Activated B cell treated with CpG ODN at 0.5 μM for 24 hours (primary cell): ENCODE measurements around the gene BTBD16. TPM values are rescaled to one million over a fixed set of nuclear protein-coding genes. Genes with fewer than 3 reads are reported as not detected.

Experiments
- ATAC-seq: fragments of 200-7000 bp; cut with Tn5 transposase; one replicate; pipeline ENCODE4 v1.10.0; 2021; ENCODE audit warnings: low read depth, mild to moderate bottlenecking, moderate library complexity
- CTCF ChIA-PET: fragments of 350-600 bp; sonication (Branson Sonifier 250); formaldehyde crosslinking; loops from one replicate; lab custom pipeline; 2021; ENCODE audit warnings: antibody characterized with exemption; lab: Charles Lee
- POLR2A ChIA-PET: fragments of 350-600 bp; sonication (Branson Sonifier 250); formaldehyde crosslinking; loops from one replicate; lab custom pipeline; 2021; ENCODE audit warnings: antibody characterized with exemption; lab: Charles Lee
- DNase-seq: peaks from one replicate; pipeline ENCODE4 v3.0.0; 2022
- H3K27ac Mint-ChIP-seq: one replicate; pipeline ENCODE4 v1.8.0; 2020; ENCODE audit warnings: mixed read lengths
- H3K27me3 Mint-ChIP-seq: one replicate; pipeline ENCODE4 v1.8.0; 2021; ENCODE audit warnings: mixed read lengths
- H3K36me3 Mint-ChIP-seq: one replicate; pipeline ENCODE4 v1.8.0; 2021; ENCODE audit warnings: low read depth, mixed read lengths
- H3K4me1 Mint-ChIP-seq: one replicate; pipeline ENCODE4 v1.8.0; 2021; ENCODE audit warnings: mixed read lengths
- H3K4me3 Mint-ChIP-seq: one replicate; pipeline ENCODE4 v1.8.0; 2020; ENCODE audit warnings: mild to moderate bottlenecking, mixed read lengths
- H3K9me3 Mint-ChIP-seq: one replicate; pipeline ENCODE4 v1.8.0; 2020; ENCODE audit warnings: mixed read lengths
- intact Hi-C: fragments of 100-400 bp; cut with micrococcal nuclease; formaldehyde crosslinking; loops from one replicate; pipeline ENCODE4 v1.15.1; 2024
- total RNA-seq: library from RNA; stranded (reverse); gene quantifications from 2 replicates; pipeline ENCODE4 v1.2.3, GENCODE V29; 2022
- TF ChIP-seq, protein P1 (sequence below): fragments of 200-600 bp; IDR thresholded peaks from one replicate; pipeline ENCODE4 v1.8.0; 2022; ENCODE audit warnings: antibody characterized with exemption, mild to moderate bottlenecking

Gene BTBD16
- total RNA-seq, 1 donor from 2014 or later = not detected

DNA sequence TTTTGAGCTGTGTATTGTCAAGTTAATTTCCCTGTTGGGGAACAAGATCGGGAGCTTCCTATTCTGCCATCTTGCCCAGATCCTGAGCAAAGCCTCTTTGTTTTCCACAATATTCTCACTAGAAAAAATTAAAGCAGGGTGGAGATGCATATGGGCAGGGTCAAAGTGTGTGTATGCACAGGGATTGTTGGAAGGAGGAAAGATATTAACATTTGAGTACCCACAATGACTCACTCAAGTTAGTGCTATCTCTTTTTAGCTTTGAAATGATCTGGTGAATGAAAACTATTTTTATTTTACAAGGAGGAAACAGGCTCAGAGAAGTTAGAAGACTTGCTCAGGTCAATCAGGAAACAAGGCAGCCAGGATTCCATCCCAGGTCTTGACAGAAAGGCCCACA lies 6.7 kb upstream of the BTBD16 start:
- no peak for DNase-seq
- Mint-ChIP-seq H3K27ac (no peak overlapping the region), H3K9me3 (peaks cover 6% of the 10 kb centered on the region), H3K4me3 (no peak overlapping the region), H3K4me1 (no peaks in the 10 kb centered on the region), H3K27me3 (peaks cover 20% of the 10 kb centered on the region), H3K36me3 (no peaks in the 10 kb centered on the region)
- ChIA-PET CTCF (no interaction called here), POLR2A (no interaction called here)
- intact Hi-C loops = no loop called here
- TF ChIP-seq, protein P1, sequence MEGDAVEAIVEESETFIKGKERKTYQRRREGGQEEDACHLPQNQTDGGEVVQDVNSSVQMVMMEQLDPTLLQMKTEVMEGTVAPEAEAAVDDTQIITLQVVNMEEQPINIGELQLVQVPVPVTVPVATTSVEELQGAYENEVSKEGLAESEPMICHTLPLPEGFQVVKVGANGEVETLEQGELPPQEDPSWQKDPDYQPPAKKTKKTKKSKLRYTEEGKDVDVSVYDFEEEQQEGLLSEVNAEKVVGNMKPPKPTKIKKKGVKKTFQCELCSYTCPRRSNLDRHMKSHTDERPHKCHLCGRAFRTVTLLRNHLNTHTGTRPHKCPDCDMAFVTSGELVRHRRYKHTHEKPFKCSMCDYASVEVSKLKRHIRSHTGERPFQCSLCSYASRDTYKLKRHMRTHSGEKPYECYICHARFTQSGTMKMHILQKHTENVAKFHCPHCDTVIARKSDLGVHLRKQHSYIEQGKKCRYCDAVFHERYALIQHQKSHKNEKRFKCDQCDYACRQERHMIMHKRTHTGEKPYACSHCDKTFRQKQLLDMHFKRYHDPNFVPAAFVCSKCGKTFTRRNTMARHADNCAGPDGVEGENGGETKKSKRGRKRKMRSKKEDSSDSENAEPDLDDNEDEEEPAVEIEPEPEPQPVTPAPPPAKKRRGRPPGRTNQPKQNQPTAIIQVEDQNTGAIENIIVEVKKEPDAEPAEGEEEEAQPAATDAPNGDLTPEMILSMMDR = no peak
- ATAC-seq = no peak

DNA sequence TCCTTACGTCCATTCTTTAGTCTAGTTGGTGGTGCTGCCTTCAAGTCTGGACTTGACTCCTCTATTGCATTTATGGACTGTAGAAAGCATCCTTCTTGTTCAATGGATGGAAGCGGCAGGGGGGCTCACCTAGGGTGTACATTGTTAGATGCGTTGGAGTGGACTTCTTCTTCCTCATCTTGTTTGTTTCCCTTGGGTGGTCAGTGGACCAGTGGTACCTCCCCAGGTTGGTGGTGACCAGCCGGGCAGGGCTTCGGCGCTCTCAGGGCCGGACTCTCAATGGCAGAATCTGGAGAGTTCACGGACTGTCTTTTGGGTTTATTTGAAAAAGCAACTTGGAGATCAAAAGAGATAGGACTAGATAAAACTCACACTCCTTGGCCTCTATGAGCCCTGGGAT lies 6.2 kb upstream of the BTBD16 start:
- POLR2A ChIA-PET = no interaction called here
- no peaks in the 10 kb centered on the region for H3K36me3 Mint-ChIP-seq
- TF ChIP-seq, protein P1 = no peak
- no peak for DNase-seq
- no peak overlapping the region for H3K4me3 Mint-ChIP-seq
- CTCF ChIA-PET = no interaction called here
- peaks cover 16% of the 10 kb centered on the region for H3K27me3 Mint-ChIP-seq
- peaks cover 6% of the 10 kb centered on the region for H3K9me3 Mint-ChIP-seq
- no peak overlapping the region for H3K27ac Mint-ChIP-seq
- intact Hi-C loops = no loop called here
- ATAC-seq = no peak
- no peaks in the 10 kb centered on the region for H3K4me1 Mint-ChIP-seq

DNA sequence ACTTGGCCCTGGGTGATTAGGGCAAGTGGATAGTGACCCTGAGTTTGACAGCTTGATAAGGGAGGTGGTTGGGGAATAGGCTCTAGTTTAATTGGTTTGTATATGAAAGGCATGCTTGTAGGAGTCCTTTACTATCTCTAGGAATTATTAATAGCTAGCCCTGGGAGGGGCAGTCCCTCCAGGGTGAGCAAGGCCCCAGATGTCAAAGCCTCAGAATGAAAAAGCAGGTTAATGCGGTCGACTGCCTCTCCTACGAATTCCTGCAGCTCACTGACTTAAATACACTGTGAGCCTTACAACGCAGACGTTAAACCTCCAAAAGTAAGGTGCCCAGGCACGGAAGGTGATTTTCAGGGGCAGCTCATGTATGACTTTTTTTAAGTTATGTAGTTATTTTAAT lies 5.2 kb upstream of the BTBD16 start:
- peaks cover 6% of the 10 kb centered on the region for H3K9me3 Mint-ChIP-seq
- ATAC-seq (no peak), DNase-seq (no peak)
- ChIA-PET CTCF (no interaction called here), POLR2A (no interaction called here)
- H3K4me1 Mint-ChIP-seq = no peaks in the 10 kb centered on the region
- intact Hi-C loops = no loop called here
- H3K36me3 Mint-ChIP-seq = no peaks in the 10 kb centered on the region
- H3K27ac Mint-ChIP-seq = no peak overlapping the region
- H3K4me3 Mint-ChIP-seq = no peak overlapping the region
- H3K27me3 Mint-ChIP-seq = peaks cover 12% of the 10 kb centered on the region
- TF ChIP-seq, protein P1 = no peak

DNA sequence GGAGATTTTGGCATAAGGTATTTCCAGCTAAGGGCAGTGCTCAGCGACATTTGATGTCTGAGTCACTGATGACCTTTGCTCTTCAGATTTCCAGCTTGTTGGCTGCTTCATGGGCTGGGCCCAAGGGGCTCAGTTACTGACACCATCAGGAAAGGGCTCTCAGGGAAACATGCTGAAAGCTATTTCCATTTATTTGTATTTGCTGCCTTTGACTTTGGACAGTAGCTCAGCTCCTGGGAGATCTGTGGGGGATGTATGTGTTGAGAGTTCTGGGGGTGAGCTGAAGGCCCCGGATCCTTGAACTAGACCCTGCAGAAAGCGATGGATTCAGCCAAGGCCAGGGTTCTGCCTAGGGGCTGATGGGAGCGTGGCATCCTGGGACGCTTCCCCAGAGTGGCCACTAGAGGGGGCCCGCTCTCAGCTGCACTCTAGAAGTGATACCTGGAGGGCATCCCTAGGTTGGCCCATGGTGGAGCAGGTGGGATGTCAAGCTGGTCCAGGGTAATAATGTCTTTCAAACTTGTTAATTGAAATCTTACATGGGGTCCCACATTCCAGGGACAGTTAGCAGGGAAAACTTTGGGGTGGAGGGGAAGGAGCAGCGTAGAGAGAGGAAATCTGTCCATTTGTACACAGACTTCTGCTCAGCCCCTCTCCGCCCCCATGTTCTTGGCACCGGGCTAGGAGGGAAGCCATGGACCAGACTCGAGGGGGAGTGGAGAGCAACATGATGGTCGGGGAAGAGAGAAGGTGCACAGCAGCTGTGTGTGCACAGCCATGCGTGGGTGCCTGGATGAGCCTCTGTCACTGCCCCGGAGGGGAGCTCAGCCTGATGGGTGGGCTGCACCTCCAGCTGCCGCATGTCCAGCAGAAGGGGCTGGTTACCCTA lies 3.0 kb upstream of the BTBD16 start:
- no peaks in the 10 kb centered on the region for H3K9me3 Mint-ChIP-seq
- TF ChIP-seq, protein P1 = peak; percentile 18
- DNase-seq (peak; percentile 24), ATAC-seq (peak; percentile 60)
- no peaks in the 10 kb centered on the region for H3K4me1 Mint-ChIP-seq
- no peak overlapping the region for H3K4me3 Mint-ChIP-seq
- intact Hi-C loops = loop anchor here (1.0 kb wide), 1 partner anchor 167 kb away; no protein-coding TSS in a partner anchor
- POLR2A ChIA-PET = no interaction called here
- peaks cover 12% of the 10 kb centered on the region for H3K27me3 Mint-ChIP-seq
- CTCF ChIA-PET = interaction anchor here (0.8 to 2.0 kb wide), 10 partner anchors 9 to 167 kb away, joined by 3 to 15 read pairs (median 3); no protein-coding TSS in a partner anchor
- no peak overlapping the region for H3K27ac Mint-ChIP-seq
- H3K36me3 Mint-ChIP-seq = no peaks in the 10 kb centered on the region

DNA sequence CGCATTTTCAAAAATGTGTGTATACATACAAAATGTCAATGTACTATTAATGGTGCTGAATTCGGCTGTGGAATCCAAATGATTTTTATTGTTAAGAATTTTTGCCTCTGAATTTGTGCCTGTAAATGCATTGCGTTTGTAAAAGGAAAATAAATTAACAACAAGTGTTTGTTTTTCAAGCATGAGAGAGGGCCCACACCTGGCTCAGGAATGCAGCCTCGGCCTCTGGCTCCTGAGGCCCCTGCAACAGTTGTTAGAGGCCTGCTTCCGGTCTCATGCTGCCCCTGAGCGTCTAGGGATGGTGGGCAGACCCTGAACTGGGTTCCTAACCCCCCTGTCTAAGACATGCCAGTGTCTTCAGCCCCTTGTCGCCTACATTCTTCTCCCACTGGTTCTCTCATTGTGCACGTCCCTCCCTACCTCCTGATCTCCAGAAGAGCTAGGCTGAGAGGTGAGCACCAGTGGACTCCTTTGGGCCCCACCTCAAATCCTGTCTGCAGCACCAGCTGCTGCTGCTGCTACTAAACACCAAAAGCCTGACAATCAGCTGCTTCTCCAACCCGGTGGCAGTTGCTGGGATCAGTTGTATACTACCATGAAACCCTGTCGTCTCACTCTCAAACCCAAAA lies 1.9 kb upstream of the BTBD16 start:
- Mint-ChIP-seq H3K36me3 (no peaks in the 10 kb centered on the region), H3K27ac (no peak overlapping the region), H3K9me3 (no peaks in the 10 kb centered on the region), H3K4me1 (no peaks in the 10 kb centered on the region), H3K4me3 (no peak overlapping the region), H3K27me3 (peaks cover 11% of the 10 kb centered on the region)
- ChIA-PET CTCF (interaction anchor here (1.1 to 2.0 kb wide), 4 partner anchors 9 to 166 kb away, joined by 3 to 15 read pairs (median 5); no protein-coding TSS in a partner anchor), POLR2A (no interaction called here)
- intact Hi-C loops = no loop called here
- ATAC-seq = no peak
- no peak for DNase-seq
- TF ChIP-seq, protein P1 = no peak
